Muscle layer of duodenum (tissue), 2 donors: ENCODE data around the gene DAND5.
A peak's percentile ranks its signal among the peaks of the same experiment; 100 is the strongest.

ENCODE experiments used
- H3K27ac ChIP-seq: one replicate; pipeline ENCODE4 v1.7.0; 2013; ENCODE audit warnings: mild to moderate bottlenecking, low read length
- H3K27me3 ChIP-seq: one replicate; pipeline ENCODE4 v1.7.0; 2013; ENCODE audit warnings: low read depth, mild to moderate bottlenecking, control low read depth, low read length
- H3K36me3 ChIP-seq, 2 donors: one replicate each; pipeline ENCODE4 v1.7.0; 2013; ENCODE audit warnings: low read length in 2 of 2, control low read depth in 1 of 2, mild to moderate bottlenecking in 1 of 2; ENCODE audit not compliant: insufficient read depth in 2 of 2, control insufficient read depth in 1 of 2
- H3K4me1 ChIP-seq, 2 donors: one replicate each; pipeline ENCODE4 v1.7.0; 2013; ENCODE audit warnings: low read length in 2 of 2, mild to moderate bottlenecking in 2 of 2, control low read depth in 1 of 2, moderate library complexity in 1 of 2; ENCODE audit not compliant: insufficient read depth in 2 of 2, control insufficient read depth in 1 of 2
- H3K4me3 ChIP-seq, 2 donors: one replicate each; pipeline ENCODE4 v1.7.0; 2013; ENCODE audit warnings: low read length in 2 of 2, low read depth in 1 of 2, mild to moderate bottlenecking in 1 of 2
- H3K9me3 ChIP-seq, 2 donors: one replicate each; pipeline ENCODE4 v1.7.0; 2013; ENCODE audit warnings: low read length in 2 of 2, control low read depth in 1 of 2, mild to moderate bottlenecking in 1 of 2; ENCODE audit not compliant: control insufficient read depth in 1 of 2
- donor health status: healthy.

DAND5 gene

DNA sequence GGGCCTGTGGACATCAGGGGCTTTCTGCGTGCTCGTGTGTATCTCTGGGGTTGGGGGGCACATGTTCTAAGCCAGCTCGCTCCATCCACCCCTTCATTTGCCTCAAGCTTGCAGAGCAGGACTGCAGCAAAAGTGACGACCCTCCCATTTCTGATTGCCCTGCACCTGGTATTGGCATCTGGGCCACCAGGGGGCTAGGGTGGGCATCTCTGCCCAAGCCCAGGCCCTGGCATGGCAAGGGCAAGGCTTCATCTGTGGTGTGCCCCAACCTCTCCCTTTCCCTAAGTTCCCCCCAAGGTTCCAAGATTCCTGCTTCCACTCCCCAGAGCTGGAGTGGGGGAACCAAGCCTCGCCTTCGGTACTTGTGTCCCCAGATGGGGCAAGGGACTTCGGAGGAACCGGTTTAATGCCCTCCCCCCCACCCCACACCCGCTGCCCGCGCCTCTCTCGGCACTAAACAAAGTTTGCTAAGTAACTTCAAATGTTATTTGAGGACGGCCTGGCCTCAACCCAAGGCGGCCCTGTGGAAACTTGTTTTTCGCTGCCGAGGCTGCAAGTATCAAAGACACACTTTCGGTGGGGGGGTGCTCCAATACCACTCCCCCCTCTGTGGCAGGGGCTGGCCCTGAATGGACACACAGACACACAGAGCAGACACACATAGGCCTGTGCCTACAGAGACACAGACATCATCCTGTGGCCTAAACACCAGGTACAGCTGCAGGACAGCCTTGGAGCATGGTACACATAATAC, 38.1 kb downstream of the DAND5 start:
- Histone ChIP-seq H3K27ac (no peak overlapping the region), H3K27me3 (no peaks in the 10 kb centered on the region), H3K4me3 (peak overlapping the region in 1 of 2 donors; percentile 24), H3K36me3 (peaks cover 0 to 4% of the 10 kb centered on the region in 2 donors), H3K9me3 (no peaks in the 10 kb centered on the region), H3K4me1 (peaks cover 23 to 85% of the 10 kb centered on the region in 2 donors)

DNA sequence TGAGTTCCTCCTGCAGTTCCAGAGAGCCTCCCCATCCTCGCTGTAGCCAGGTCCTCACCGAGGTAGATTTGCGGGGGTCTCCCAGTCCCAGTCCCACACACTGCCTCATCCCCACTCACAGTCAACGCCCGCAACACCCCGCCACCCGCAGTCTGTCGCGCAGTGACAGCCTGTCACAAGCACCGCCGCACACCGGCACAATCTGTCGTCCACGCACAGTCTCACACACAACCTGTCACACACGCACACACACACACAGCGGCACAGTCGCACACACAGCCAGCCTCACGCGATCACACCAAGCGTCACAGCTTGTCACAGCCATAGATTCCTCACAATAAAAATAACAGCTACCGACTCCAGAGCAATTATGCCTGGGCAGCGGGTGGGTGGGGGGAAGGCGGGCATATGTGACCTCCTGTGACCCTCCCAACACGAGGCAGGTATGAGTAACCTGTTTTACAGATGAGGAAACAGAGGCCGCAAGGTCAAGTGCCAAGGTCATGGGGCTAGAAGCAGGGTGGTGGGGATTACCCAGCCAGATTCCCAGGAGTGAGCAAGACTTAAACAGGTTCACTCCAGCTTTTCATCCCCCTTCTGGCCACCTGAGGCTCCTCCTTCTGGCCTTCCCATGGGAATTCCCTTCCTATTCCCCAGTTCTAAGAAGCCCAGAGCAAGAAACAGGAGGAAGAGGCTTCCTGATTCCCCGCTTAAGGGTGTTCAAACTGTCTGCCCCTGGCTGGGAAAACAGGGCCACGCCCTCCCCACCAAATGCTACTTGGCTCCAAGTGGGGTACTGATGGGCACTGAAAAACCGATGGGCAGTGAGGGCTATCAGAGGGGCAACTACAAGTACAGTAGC, 39.8 kb downstream of the DAND5 start:
- Histone ChIP-seq H3K4me3 (no peak overlapping the region), H3K9me3 (no peaks in the 10 kb centered on the region), H3K27ac (no peak overlapping the region), H3K27me3 (no peaks in the 10 kb centered on the region), H3K36me3 (peaks cover 0 to 8% of the 10 kb centered on the region in 2 donors), H3K4me1 (peaks cover 23 to 88% of the 10 kb centered on the region in 2 donors)

DNA sequence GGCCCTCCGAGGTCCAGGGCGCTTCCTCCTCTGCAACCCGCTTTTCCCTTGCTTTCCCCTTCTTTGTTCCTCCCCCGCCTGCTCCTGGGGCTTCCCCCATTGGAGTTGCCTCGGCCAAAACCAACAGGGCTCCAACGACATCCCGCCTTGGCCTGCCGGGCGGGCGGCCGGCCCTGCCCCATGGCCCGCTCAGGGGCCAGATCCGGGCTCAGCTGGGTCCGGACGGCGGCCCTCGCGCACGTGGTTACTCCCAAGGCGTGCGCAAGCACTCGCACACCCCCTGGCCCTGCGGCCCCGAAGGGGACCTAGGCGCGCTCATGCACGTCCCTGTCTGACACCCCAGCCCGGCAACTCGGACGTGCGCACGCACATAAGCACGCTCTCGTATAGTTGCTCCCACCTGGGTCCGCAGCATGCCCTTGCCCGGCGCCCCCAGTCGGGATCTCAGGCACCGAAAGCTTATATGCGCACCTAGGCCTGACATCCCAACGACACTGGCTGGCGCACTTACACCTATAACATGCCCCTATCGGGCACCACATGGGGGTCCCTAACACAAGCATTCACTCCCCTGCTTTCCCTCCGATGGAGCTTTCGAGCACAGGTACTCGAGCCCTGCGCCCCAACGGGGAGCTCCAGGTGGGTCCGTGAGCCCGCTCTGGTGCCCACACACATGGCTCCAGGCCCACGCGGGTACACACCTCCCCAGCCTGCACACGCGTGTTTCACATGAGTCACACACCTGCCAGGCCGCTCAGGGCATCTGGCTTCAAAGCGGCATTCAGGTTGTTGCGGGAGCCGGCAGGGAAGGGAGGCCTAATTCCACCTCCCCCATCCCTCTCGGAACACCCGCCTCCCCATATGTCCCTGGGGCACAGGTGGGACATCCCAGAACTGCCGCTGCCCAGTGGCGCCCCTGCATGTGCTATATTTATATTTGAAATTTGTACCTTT, 40.9 kb downstream of the DAND5 start:
- H3K36me3 ChIP-seq: peaks cover 0 to 8% of the 10 kb centered on the region in 2 donors
- H3K27me3 ChIP-seq: no peaks in the 10 kb centered on the region
- H3K9me3 ChIP-seq: no peaks in the 10 kb centered on the region
- H3K4me1 ChIP-seq: peaks cover 20 to 92% of the 10 kb centered on the region in 2 donors
- H3K4me3 ChIP-seq: no peak overlapping the region
- H3K27ac ChIP-seq: no peak overlapping the region

DNA sequence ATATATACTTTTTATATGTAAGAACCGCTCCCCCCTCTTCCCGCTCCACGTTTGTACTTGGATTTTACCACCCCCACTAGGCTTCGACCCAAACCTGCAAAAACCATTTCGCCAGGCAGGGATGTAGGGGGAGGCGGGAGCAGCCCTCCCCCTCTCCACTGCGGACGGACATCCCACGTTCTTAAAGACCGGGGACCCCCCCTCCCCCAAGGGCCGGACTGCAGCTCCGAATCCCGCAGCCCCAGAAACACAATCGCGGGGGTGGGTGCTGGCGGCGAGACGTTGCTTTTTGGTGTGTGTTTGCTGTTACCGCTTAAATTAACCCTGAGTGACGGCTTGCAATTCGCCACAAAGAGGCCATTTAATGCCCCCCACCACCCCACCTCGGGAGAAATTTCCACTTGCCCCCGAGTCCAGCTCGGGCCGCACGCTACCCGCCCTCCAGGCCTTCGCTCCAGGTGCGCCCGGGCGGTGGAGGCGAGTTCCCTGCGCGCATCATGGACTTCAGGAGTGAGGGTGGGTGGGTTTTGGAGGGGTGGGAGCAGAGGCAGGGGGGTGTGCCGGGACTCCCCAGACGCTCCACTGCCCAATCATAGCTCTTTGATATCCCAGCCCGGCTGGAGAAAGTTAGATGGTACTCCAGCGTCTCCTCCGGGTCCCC, 41.7 kb downstream of the DAND5 start:
- peaks cover 0 to 8% of the 10 kb centered on the region in 2 donors for H3K36me3 ChIP-seq
- peaks cover 20 to 92% of the 10 kb centered on the region in 2 donors for H3K4me1 ChIP-seq
- H3K27me3 ChIP-seq: no peaks in the 10 kb centered on the region
- no peak overlapping the region for H3K4me3 ChIP-seq
- H3K27ac ChIP-seq: no peak overlapping the region
- H3K9me3 ChIP-seq: no peaks in the 10 kb centered on the region

DNA sequence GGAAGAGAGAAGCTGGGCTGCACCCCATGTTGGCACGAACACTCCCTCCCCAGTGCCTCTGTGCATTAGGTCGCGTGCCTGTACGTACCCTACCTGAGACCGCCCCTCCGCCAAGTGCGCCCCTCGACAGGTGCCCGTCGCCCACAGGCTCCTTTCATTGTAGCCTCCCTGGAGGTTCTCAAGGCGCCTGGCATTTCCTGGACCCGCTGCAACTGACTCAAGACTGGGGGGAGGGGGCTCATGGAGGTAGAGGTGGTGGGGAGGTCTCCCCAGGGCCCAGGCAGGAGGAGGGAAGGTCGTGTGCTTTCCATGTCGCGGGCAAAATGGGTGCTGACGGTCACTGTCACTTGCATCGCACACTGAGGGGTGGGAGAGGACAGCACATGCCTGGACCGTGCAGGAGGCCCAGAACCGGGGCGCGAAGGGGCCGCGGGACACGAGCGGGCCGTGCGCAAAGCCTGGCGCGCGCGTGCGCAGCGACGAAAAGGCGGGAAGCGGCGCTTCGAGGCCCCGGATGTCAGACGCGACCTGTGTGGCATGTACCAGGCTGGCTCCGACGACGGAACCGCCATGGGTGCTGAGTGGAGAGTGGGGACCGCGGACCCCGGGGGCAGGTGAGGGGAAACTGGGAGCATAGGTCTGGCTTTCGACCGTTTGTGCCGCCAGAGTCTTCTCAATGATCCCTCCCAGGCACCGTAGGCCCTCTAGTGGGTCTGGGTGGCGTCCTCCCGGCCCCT, 42.4 kb downstream of the DAND5 start:
- H3K27ac ChIP-seq: no peak overlapping the region
- H3K27me3 ChIP-seq: no peaks in the 10 kb centered on the region
- H3K36me3 ChIP-seq: peaks cover 0 to 8% of the 10 kb centered on the region in 2 donors
- H3K9me3 ChIP-seq: no peaks in the 10 kb centered on the region
- no peak overlapping the region for H3K4me3 ChIP-seq
- peaks cover 16 to 87% of the 10 kb centered on the region in 2 donors for H3K4me1 ChIP-seq

DNA sequence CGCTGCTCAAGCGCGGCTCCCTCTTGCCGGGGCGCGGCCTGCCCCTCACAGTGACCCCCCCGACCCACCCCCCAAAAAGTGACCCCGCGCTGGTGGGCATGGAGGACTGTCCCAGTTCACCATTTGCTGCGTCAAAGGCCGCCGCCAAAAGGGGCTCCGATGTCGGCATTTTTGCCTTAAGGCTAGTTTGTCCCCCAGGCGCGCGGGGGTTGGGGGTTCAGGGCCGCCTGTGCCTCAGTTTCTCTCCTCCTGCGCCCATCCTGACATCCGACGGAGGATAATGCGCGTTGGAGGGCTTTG, 43.0 kb downstream of the DAND5 start:
- H3K27me3 ChIP-seq: no peaks in the 10 kb centered on the region
- H3K4me3 ChIP-seq: peak overlapping the region; percentile 41 to 45
- peak overlapping the region; percentile 73 for H3K27ac ChIP-seq
- peaks cover 16 to 85% of the 10 kb centered on the region in 2 donors for H3K4me1 ChIP-seq
- H3K36me3 ChIP-seq: peaks cover 0 to 8% of the 10 kb centered on the region in 2 donors
- H3K9me3 ChIP-seq: no peaks in the 10 kb centered on the region

DNA sequence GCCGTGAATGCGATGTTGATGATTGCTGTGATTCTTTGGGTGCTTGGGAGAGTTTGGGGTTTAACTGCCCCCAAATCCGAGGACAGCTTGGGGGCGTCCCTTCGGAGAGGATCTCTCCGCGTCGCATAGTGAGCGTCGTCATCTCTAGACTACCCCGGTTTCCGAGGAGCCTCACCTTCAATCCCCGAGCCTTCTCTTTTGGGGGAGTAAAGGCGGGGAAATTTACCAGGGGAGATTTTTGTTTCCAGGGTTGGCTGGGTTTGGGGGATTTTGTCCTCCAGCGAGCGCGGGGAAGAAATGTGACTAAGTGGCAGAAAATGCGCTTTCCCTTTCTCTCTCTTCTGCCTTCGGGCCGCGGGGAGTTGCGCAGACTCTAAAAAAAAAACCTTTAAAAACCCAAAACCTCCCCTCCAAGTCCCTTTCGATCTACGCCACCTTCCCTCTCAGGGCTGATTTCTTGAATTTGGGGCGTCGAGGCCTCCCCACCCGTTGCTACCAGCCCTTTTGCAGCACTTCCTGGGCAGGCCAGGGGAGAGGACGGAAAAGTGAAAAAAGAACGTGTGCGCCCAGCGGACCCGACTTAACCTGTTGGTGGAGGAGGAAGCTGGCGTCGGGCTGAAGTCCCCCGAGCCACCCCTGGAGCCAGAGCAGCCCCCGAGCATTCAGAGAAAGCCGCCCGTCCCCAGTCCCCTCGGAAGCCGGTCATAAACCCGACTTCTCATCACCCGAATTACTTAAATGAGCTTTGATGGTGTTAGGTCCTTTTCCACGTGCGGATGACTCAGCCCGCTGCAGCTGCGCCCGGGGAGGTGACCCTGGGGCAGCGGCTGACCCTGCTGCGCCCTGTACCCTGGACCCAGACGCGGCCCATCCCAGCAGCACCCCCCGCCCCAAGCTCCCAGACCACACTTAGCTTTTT, 43.6 kb downstream of the DAND5 start:
- Histone ChIP-seq H3K27me3 (no peaks in the 10 kb centered on the region), H3K9me3 (no peaks in the 10 kb centered on the region), H3K4me3 (peak overlapping the region; percentile 41 to 45), H3K27ac (peak overlapping the region; percentile 73), H3K4me1 (peaks cover 16 to 86% of the 10 kb centered on the region in 2 donors), H3K36me3 (peaks cover 0 to 8% of the 10 kb centered on the region in 2 donors)

DNA sequence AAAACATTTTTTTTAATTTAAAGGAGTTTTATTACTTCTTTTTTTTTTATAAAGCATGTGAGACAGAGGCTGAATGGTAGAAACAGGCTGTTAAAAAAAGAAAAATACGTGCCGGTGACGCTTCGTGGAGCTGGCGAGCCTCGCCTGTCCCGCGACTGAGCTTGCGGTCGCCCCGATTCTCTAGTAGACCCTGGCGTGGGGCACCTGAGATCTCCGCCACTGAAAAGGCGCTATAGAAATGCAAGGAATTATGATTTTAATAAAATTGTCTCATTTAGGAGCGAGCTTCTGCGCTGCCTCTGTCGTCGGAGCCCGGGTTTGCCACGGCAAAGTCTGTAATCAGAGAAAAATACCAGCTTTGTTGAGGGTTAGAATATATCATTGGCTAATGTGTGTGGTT, 44.3 kb downstream of the DAND5 start:
- Histone ChIP-seq H3K27ac (peak overlapping the region; percentile 60), H3K9me3 (no peaks in the 10 kb centered on the region), H3K4me1 (peaks cover 11 to 81% of the 10 kb centered on the region in 2 donors), H3K4me3 (peak overlapping the region; percentile 21 to 45), H3K36me3 (peaks cover 0 to 8% of the 10 kb centered on the region in 2 donors), H3K27me3 (no peaks in the 10 kb centered on the region)

DNA sequence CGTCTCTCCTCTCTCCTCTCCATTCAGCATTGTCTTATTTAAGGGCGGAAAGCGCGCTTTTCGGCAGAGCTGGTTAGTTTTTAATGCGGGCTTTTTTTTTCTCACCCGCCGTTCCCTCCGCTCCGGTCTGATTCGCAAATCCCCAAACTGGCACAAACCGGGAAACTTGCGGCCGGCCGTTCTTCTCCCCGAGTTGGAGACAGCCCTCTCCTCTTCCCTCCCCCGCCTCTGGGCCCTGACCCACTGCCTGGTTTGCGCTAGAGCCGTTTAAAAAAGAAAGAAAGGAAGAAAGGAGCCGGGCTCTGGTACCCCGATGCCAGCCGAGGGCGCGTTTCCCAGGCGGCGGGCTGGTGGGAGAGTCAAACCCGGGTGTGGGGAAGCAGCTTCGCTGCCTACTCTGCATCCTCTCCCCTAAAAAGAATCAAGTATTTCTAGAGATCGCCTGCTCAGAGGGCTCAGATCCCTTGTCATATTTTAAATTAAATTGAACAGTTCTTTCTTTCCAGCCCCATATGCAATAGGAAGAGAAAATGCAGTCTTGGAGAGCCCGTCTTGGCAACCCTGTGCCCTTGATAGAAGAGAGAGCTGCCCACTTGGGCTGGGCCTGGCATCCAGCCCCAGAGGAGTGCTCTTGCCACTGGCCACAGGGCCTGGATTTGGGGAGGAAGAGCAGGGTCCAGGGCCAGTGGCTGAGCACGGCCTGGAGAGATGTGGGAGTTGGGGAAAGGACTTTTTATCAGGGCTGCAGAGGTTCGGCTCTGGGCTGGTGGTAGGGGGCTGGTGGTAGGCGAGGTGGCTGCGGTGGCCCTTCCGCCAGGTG, 44.9 kb downstream of the DAND5 start:
- Histone ChIP-seq H3K27ac (peak overlapping the region; percentile 60), H3K36me3 (peaks cover 0 to 4% of the 10 kb centered on the region in 2 donors), H3K4me3 (peak overlapping the region; percentile 21 to 45), H3K4me1 (peaks cover 11 to 81% of the 10 kb centered on the region in 2 donors), H3K27me3 (no peaks in the 10 kb centered on the region), H3K9me3 (no peaks in the 10 kb centered on the region)
